Measurements from ENCODE around the gene OOEP.

DNA sequence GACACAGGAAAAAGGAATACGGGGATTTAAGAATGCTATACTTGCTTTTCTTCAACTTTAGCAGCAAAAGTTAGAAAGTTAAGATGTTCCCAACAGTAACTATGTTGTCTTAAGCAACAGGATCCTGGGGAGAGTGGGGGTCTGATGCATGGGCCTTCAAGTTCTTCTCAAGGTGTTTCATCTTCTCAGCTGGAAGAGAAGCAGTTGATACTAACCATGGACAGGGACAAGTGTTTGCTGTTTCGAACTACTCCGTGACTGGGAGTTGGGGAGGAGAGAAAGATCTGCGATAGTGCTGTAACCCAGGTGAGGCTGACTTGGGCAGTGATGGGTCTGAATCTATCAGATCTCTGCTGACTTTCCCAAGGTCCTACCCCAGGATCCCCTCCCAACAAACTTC is 1.0 kb downstream of the OOEP start:
- TF ChIP-seq CSDC2 (CRISPR knock-in tag; IDR thresholded peaks at IDR 0.05) (no peak), PATZ1 (CRISPR knock-in tag; IDR thresholded peaks at IDR 0.05; ENCODE audit: borderline replicate concordance) (no peak), ZNF565 (CRISPR knock-in tag; conservative IDR thresholded peaks at IDR 0.05; ENCODE audit: low read depth) (no peak), ZFP30 (CRISPR knock-in tag; IDR thresholded peaks at IDR 0.05) (no peak), RARB (CRISPR knock-in tag; IDR thresholded peaks at IDR 0.05) (no peak), OSR1 (CRISPR knock-in tag; IDR thresholded peaks at IDR 0.05) (no peak), ISL1 (CRISPR knock-in tag; IDR thresholded peaks at IDR 0.05) (no peak)
- TF ChIP-seq, protein P1, sequence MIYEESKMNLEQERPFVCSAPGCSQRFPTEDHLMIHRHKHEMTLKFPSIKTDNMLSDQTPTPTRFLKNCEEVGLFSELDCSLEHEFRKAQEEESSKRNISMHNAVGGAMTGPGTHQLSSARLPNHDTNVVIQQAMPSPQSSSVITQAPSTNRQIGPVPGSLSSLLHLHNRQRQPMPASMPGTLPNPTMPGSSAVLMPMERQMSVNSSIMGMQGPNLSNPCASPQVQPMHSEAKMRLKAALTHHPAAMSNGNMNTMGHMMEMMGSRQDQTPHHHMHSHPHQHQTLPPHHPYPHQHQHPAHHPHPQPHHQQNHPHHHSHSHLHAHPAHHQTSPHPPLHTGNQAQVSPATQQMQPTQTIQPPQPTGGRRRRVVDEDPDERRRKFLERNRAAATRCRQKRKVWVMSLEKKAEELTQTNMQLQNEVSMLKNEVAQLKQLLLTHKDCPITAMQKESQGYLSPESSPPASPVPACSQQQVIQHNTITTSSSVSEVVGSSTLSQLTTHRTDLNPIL (CRISPR knock-in tag; IDR thresholded peaks at IDR 0.05; ENCODE audit: low read depth): no peak

All from SK-N-SH treated with all-trans-retinoic acid at 6 μM for 48 hours (cell line).